Skeletal muscle tissue (tissue), 4 donors: Measurements from ENCODE around the gene PTGR3. TPM values are rescaled to one million over a fixed set of nuclear protein-coding genes. Genes with fewer than 3 reads are reported as not detected.

ENCODE experiments used
- H3K27ac ChIP-seq: one replicate; pipeline ENCODE4 v1.7.0; 2013; ENCODE audit warnings: mild to moderate bottlenecking, low read depth, low read length, inconsistent platforms
- H3K27me3 ChIP-seq, 3 donors: one replicate each; pipeline ENCODE4 v1.7.0; 2013; ENCODE audit warnings: low read length in 3 of 3; ENCODE audit not compliant: control insufficient read depth in 3 of 3, insufficient read depth in 3 of 3
- H3K36me3 ChIP-seq, 3 donors: one replicate each; pipeline ENCODE4 v1.7.0; 2013; ENCODE audit warnings: low read length in 3 of 3; ENCODE audit not compliant: control insufficient read depth in 3 of 3, insufficient read depth in 3 of 3
- H3K4me1 ChIP-seq, 3 donors: one replicate each; pipeline ENCODE4 v1.7.0; 2013; ENCODE audit warnings: low read length in 3 of 3, mild to moderate bottlenecking in 3 of 3; ENCODE audit not compliant: control insufficient read depth in 3 of 3, insufficient read depth in 3 of 3
- H3K4me3 ChIP-seq, 3 donors: one replicate each; pipeline ENCODE4 v1.7.0; 2013; ENCODE audit warnings: low read length in 3 of 3
- H3K9ac ChIP-seq, 3 donors: one replicate each; pipeline ENCODE4 v1.7.0; 2013; ENCODE audit warnings: low read length in 3 of 3, mild to moderate bottlenecking in 3 of 3, moderate library complexity in 2 of 3, low read depth in 1 of 3
- H3K9me3 ChIP-seq, 3 donors: one replicate each; pipeline ENCODE4 v1.7.0; 2013; ENCODE audit warnings: low read length in 3 of 3; ENCODE audit not compliant: control insufficient read depth in 3 of 3
- total RNA-seq: library from RNA; depleted of rRNA; stranded (reverse); fragments of >200 nt; gene quantifications from one replicate; pipeline ENCODE4 v1.2.3, GENCODE V29; 2014
- donor health status: Osteomylitis.

PTGR3 gene
- total RNA-seq, 1 donor from 2014 or later, result 12.5 TPM

- H3K27ac ChIP-seq, result no peak overlapping the region
- no peaks in the 10 kb centered on the region for H3K9me3 ChIP-seq
- H3K4me3 ChIP-seq, result no peak overlapping the region
- H3K4me1 ChIP-seq, result peaks cover 3 to 7% (median 4%) of the 10 kb centered on the region in 3 donors
- no peaks in the 10 kb centered on the region for H3K36me3 ChIP-seq
- no peaks in the 10 kb centered on the region for H3K27me3 ChIP-seq
- no peak overlapping the region for H3K9ac ChIP-seq
Observed at GRCh38 chr18:75173125-75173432, 35.9 kb downstream of the PTGR3 start.

- Histone ChIP-seq H3K27ac (no peak overlapping the region), H3K9ac (no peak overlapping the region), H3K4me3 (no peak overlapping the region), H3K4me1 (peaks cover 3 to 9% (median 4%) of the 10 kb centered on the region in 3 donors), H3K36me3 (no peaks in the 10 kb centered on the region), H3K9me3 (no peaks in the 10 kb centered on the region), H3K27me3 (no peaks in the 10 kb centered on the region)
Observed at GRCh38 chr18:75172299-75173124, 36.4 kb downstream of the PTGR3 start.

GRCh38 chr18:75170916-75171315 is 38.0 kb downstream of the PTGR3 start:
- Histone ChIP-seq H3K9me3 (no peaks in the 10 kb centered on the region), H3K4me3 (no peak overlapping the region), H3K27ac (peak overlapping the region; percentile 52), H3K4me1 (peaks cover 3 to 9% (median 4%) of the 10 kb centered on the region in 3 donors), H3K9ac (peak overlapping the region in 1 of 3 donors; percentile 3), H3K27me3 (no peaks in the 10 kb centered on the region), H3K36me3 (no peaks in the 10 kb centered on the region)

- peaks cover 3 to 9% (median 4%) of the 10 kb centered on the region in 3 donors for H3K4me1 ChIP-seq
- H3K36me3 ChIP-seq, result no peaks in the 10 kb centered on the region
- no peaks in the 10 kb centered on the region for H3K9me3 ChIP-seq
- no peaks in the 10 kb centered on the region for H3K27me3 ChIP-seq
- H3K27ac ChIP-seq, result peak overlapping the region; percentile 45
- H3K4me3 ChIP-seq, result peak overlapping the region in 1 of 3 donors; percentile 22
- H3K9ac ChIP-seq, result no peak overlapping the region
Observed at GRCh38 chr18:75170022-75170789, 38.7 kb downstream of the PTGR3 start.

- no peaks in the 10 kb centered on the region for H3K9me3 ChIP-seq
- no peak overlapping the region for H3K27ac ChIP-seq
- H3K4me1 ChIP-seq, result peaks cover 3 to 9% (median 4%) of the 10 kb centered on the region in 3 donors
- no peaks in the 10 kb centered on the region for H3K27me3 ChIP-seq
- no peak overlapping the region for H3K4me3 ChIP-seq
- no peaks in the 10 kb centered on the region for H3K36me3 ChIP-seq
- H3K9ac ChIP-seq, result no peak overlapping the region
Observed at GRCh38 chr18:75169411-75169810, 39.5 kb downstream of the PTGR3 start.

- H3K36me3 ChIP-seq, result no peaks in the 10 kb centered on the region
- no peak overlapping the region for H3K9ac ChIP-seq
- no peak overlapping the region for H3K27ac ChIP-seq
- H3K4me1 ChIP-seq, result peaks cover 3 to 9% (median 4%) of the 10 kb centered on the region in 3 donors
- no peaks in the 10 kb centered on the region for H3K27me3 ChIP-seq
- H3K9me3 ChIP-seq, result no peaks in the 10 kb centered on the region
- no peak overlapping the region for H3K4me3 ChIP-seq
Observed at GRCh38 chr18:75168619-75169018, 40.3 kb downstream of the PTGR3 start.

GRCh38 chr18:75167759-75168618 is 41.0 kb downstream of the PTGR3 start:
- Histone ChIP-seq H3K36me3 (no peaks in the 10 kb centered on the region), H3K27ac (no peak overlapping the region), H3K9me3 (no peaks in the 10 kb centered on the region), H3K4me1 (peaks cover 3 to 9% (median 4%) of the 10 kb centered on the region in 3 donors), H3K9ac (peak overlapping the region in 1 of 3 donors; percentile 33), H3K4me3 (peak overlapping the region in 1 of 3 donors; percentile 13), H3K27me3 (no peaks in the 10 kb centered on the region)

- H3K27me3 ChIP-seq, result no peaks in the 10 kb centered on the region
- H3K9me3 ChIP-seq, result no peaks in the 10 kb centered on the region
- H3K9ac ChIP-seq, result no peak overlapping the region
- no peaks in the 10 kb centered on the region for H3K36me3 ChIP-seq
- H3K27ac ChIP-seq, result no peak overlapping the region
- H3K4me1 ChIP-seq, result peaks cover 6 to 14% (median 8%) of the 10 kb centered on the region in 3 donors
- no peak overlapping the region for H3K4me3 ChIP-seq
Observed at GRCh38 chr18:75167137-75167536, 41.8 kb downstream of the PTGR3 start.

- H3K36me3 ChIP-seq, result no peaks in the 10 kb centered on the region
- no peaks in the 10 kb centered on the region for H3K9me3 ChIP-seq
- no peak overlapping the region for H3K4me3 ChIP-seq
Observed at GRCh38 chr18:75165926-75166325, 43.0 kb downstream of the PTGR3 start.

More at GRCh38 chr18:75165926-75166325, 43.0 kb downstream of the PTGR3 start:
- H3K27me3 ChIP-seq, result no peaks in the 10 kb centered on the region
- H3K4me1 ChIP-seq, result peaks cover 14 to 24% (median 18%) of the 10 kb centered on the region in 3 donors
- H3K27ac ChIP-seq, result no peak overlapping the region
- no peak overlapping the region for H3K9ac ChIP-seq
